Measurements from ENCODE around the gene ZNG1F. TPM values are rescaled to one million over a fixed set of nuclear protein-coding genes. Genes with fewer than 3 reads are reported as not detected.

The ZNG1F gene
- polyA plus RNA-seq, 1 donor from 2014 or later, result 6.3 TPM

Other genes with a start within 250 kb of the ZNG1F start
- gene FOXD4L6, start 60.6 kb downstream of the ZNG1F start, polyA plus RNA-seq, result not detected